HepG2 (cell line): ENCODE data around the gene SPG7. TPM values are rescaled to one million over a fixed set of nuclear protein-coding genes. Genes with fewer than 3 reads are reported as not detected.

ENCODE experiments used
- AHR ChIP-seq: IDR thresholded peaks from 2 replicates; pipeline ENCODE4 v1.6.1; 2018; ENCODE audit warnings: missing genetic modification reagents, missing compliant biosample characterization
- CREB1 ChIP-seq, 2 experiments: fragments of 450-650 bp in 1 of 2; IDR thresholded peaks; 2 replicates each; pipeline ENCODE4 v1.6.1; 2016 to 2017; ENCODE audit warnings: control low read depth in 1 of 2, mild to moderate bottlenecking in 1 of 2, missing compliant biosample characterization in 1 of 2, missing genetic modification characterization in 1 of 2
- CREM ChIP-seq, 2 experiments: sonication (generic) in 1 of 2; formaldehyde crosslinking in 1 of 2; IDR thresholded peaks; 2 replicates each; pipeline versions ENCODE4 v1.4.0 to v1.6.1; 2016 to 2020; ENCODE audit warnings: antibody characterized with exemption in 1 of 2, mild to moderate bottlenecking in 1 of 2, missing genetic modification reagents in 1 of 2
- FOXA1 ChIP-seq, 2 experiments: fragments of 450-650 bp in 1 of 2; sonication (generic) in 1 of 2; formaldehyde crosslinking in 1 of 2; IDR thresholded peaks; 2 replicates each; pipeline versions ENCODE4 v1.4.0 to v1.6.1; 2016 to 2020; ENCODE audit warnings: missing genetic modification reagents in 1 of 2
- HOXD1 ChIP-seq: sonication (generic); formaldehyde crosslinking; IDR thresholded peaks from 2 replicates; pipeline ENCODE4 v1.5.0; 2020; ENCODE audit warnings: missing genetic modification reagents
- KDM5B ChIP-seq: sonication (generic); formaldehyde crosslinking; IDR thresholded peaks from 2 replicates; pipeline ENCODE4 v1.4.0; 2020; ENCODE audit warnings: missing genetic modification reagents, mild to moderate bottlenecking, borderline replicate concordance
- MZF1 ChIP-seq: sonication (generic); formaldehyde crosslinking; IDR thresholded peaks from 2 replicates; pipeline ENCODE4 v1.8.1; 2023; ENCODE audit warnings: mild to moderate bottlenecking, missing genetic modification reagents, borderline replicate concordance
- ONECUT2 ChIP-seq: sonication (generic); formaldehyde crosslinking; IDR thresholded peaks from 2 replicates; pipeline ENCODE4 v1.4.0; 2020; ENCODE audit warnings: missing genetic modification reagents
- RARG ChIP-seq: sonication (generic); formaldehyde crosslinking; IDR thresholded peaks from 2 replicates; pipeline ENCODE4 v1.4.0; 2020; ENCODE audit warnings: low read depth, mild to moderate bottlenecking, missing genetic modification reagents
- STAT6 ChIP-seq: sonication (generic); formaldehyde crosslinking; IDR thresholded peaks from 2 replicates; pipeline ENCODE4 v1.4.0; 2020; ENCODE audit warnings: missing genetic modification reagents, mild to moderate bottlenecking, borderline replicate concordance
- THAP8 ChIP-seq: sonication (generic); formaldehyde crosslinking; IDR thresholded peaks from 2 replicates; pipeline ENCODE4 v1.5.1; 2020; ENCODE audit warnings: missing genetic modification reagents, mild to moderate bottlenecking, borderline replicate concordance
- ZFP36 ChIP-seq: fragments of 150-350 bp; IDR thresholded peaks from 2 replicates; pipeline ENCODE4 v1.6.1; 2018; ENCODE audit warnings: borderline replicate concordance, low read length, low read depth; ENCODE audit not compliant: partially characterized antibody
- ZKSCAN8 ChIP-seq: IDR thresholded peaks from 2 replicates; pipeline ENCODE4 v1.6.1; 2016; ENCODE audit warnings: borderline replicate concordance, missing genetic modification reagents, missing compliant biosample characterization
- ZNF34 ChIP-seq: sonication (generic); formaldehyde crosslinking; IDR thresholded peaks from 2 replicates; pipeline ENCODE4 v1.4.0; 2020; ENCODE audit warnings: mild to moderate bottlenecking, missing genetic modification reagents, borderline replicate concordance
- ZNF383 ChIP-seq: sonication (generic); formaldehyde crosslinking; IDR thresholded peaks from 2 replicates; pipeline ENCODE4 v1.4.0; 2020; ENCODE audit warnings: missing genetic modification reagents, mild to moderate bottlenecking, borderline replicate concordance
- ZNF577 ChIP-seq: sonication (generic); formaldehyde crosslinking; IDR thresholded peaks from 2 replicates; pipeline ENCODE4 v1.4.0; 2020; ENCODE audit warnings: mild to moderate bottlenecking, low read depth, missing genetic modification reagents, borderline replicate concordance
- ZNF746 ChIP-seq: sonication (generic); formaldehyde crosslinking; IDR thresholded peaks from 2 replicates; pipeline ENCODE4 v1.8.0; 2022; ENCODE audit warnings: mild to moderate bottlenecking, missing genetic modification reagents
- ZNF75D ChIP-seq: sonication (generic); formaldehyde crosslinking; IDR thresholded peaks from 2 replicates; pipeline ENCODE4 v1.8.1; 2023; ENCODE audit warnings: missing genetic modification reagents, mild to moderate bottlenecking, borderline replicate concordance
- ZNF772 ChIP-seq: sonication (generic); formaldehyde crosslinking; IDR thresholded peaks from 2 replicates; pipeline ENCODE4 v1.5.0; 2020; ENCODE audit warnings: mild to moderate bottlenecking, missing genetic modification reagents
- polyA plus RNA-seq, 8 experiments: library from polyadenylated mRNA; depleted of rRNA in 3 of 8; stranded (reverse) in 7 of 8; unstranded in 1 of 8; fragments of >200 nt; fragmentation: Illumina TruSeq in 4 of 8; extraction: Trizol in 4 of 8; gene quantifications; 2 replicates each; pipeline versions ENCODE4 v1.2.1 to v1.2.3, GENCODE V29; 2011 to 2016; ENCODE audit warnings: low read depth in 4 of 8, missing spikeins in 1 of 8, mixed read lengths in 1 of 8; ENCODE audit not compliant: insufficient read depth in 1 of 8
- total RNA-seq, 5 experiments: library from RNA; depleted of rRNA; stranded (reverse); fragments of >200 nt; fragmentation: Illumina TruSeq; extraction: Trizol; gene quantifications; 2 replicates each; pipeline ENCODE4 v1.2.3, GENCODE V29; 2016; ENCODE audit warnings: low read depth in 1 of 5
- TF ChIP-seq, protein P1 (sequence below): sonication (generic); formaldehyde crosslinking; IDR thresholded peaks from 2 replicates; pipeline ENCODE4 v1.4.0; 2020; ENCODE audit warnings: missing genetic modification reagents
- TF ChIP-seq, protein P2 (sequence below): sonication (generic); formaldehyde crosslinking; IDR thresholded peaks from 2 replicates; pipeline ENCODE4 v1.8.1; 2023; ENCODE audit warnings: missing genetic modification reagents, mild to moderate bottlenecking, borderline replicate concordance

SPG7 gene
- total and polyA plus RNA-seq, 2 of the 13 experiments (the other 11 are each of a cell fraction or from before 2014, with no cell fraction given): 66.0 to 136 TPM

GRCh38 chr16:89505204-89506112, 2.7 kb upstream of the SPG7 start (continued):
- TF ChIP-seq CREB1 (IDR thresholded peaks at IDR 0.05) (peak; percentile 94), CREB1 (CRISPR knock-in tag; IDR thresholded peaks at IDR 0.05) (peak; percentile 96), ZNF75D (CRISPR knock-in tag) (no peak), CREM (IDR thresholded peaks at IDR 0.05) (peak; percentile 94), CREM (CRISPR knock-in tag; IDR thresholded peaks at IDR 0.05) (no peak), AHR (peak; percentile 76; the same call in 1 of the 2 replicates), MZF1 (CRISPR knock-in tag) (0 out of 2 replicates have a peak, but pooled peaks have one; percentile 63), THAP8 (no peak), ONECUT2 (CRISPR knock-in tag) (no peak), HOXD1 (CRISPR knock-in tag) (no peak), ZFP36 (no peak), ZNF34 (CRISPR knock-in tag) (0 out of 2 replicates have a peak, but pooled peaks have one; percentile 19), KDM5B (CRISPR knock-in tag) (peak; percentile 70; the same call in 1 of the 2 replicates), ZNF577 (CRISPR knock-in tag) (no peak), ZNF772 (CRISPR knock-in tag) (peak; percentile 99), ZNF383 (peak; percentile 93; the same call in 1 of the 2 replicates), ZKSCAN8 (CRISPR knock-in tag) (peak; percentile 74), FOXA1 (IDR thresholded peaks at IDR 0.05) (no peak), FOXA1 (CRISPR knock-in tag; IDR thresholded peaks at IDR 0.05) (peak; percentile 78), RARG (CRISPR knock-in tag) (peak; percentile 48; the same call in 1 of the 2 replicates), ZNF746 (CRISPR knock-in tag) (peak; percentile 87), STAT6 (CRISPR knock-in tag) (peak; percentile 96)
- TF ChIP-seq, protein P1, sequence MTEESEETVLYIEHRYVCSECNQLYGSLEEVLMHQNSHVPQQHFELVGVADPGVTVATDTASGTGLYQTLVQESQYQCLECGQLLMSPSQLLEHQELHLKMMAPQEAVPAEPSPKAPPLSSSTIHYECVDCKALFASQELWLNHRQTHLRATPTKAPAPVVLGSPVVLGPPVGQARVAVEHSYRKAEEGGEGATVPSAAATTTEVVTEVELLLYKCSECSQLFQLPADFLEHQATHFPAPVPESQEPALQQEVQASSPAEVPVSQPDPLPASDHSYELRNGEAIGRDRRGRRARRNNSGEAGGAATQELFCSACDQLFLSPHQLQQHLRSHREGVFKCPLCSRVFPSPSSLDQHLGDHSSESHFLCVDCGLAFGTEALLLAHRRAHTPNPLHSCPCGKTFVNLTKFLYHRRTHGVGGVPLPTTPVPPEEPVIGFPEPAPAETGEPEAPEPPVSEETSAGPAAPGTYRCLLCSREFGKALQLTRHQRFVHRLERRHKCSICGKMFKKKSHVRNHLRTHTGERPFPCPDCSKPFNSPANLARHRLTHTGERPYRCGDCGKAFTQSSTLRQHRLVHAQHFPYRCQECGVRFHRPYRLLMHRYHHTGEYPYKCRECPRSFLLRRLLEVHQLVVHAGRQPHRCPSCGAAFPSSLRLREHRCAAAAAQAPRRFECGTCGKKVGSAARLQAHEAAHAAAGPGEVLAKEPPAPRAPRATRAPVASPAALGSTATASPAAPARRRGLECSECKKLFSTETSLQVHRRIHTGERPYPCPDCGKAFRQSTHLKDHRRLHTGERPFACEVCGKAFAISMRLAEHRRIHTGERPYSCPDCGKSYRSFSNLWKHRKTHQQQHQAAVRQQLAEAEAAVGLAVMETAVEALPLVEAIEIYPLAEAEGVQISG (CRISPR knock-in tag): peak; percentile 90
- TF ChIP-seq, protein P2, sequence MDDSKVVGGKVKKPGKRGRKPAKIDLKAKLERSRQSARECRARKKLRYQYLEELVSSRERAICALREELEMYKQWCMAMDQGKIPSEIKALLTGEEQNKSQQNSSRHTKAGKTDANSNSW: no peak
